ENCODE measurements around the gene NSL1. TPM values are rescaled to one million over a fixed set of nuclear protein-coding genes. Genes with fewer than 3 reads are reported as not detected.
A peak's percentile ranks its signal among the peaks of the same experiment; 100 is the strongest.
"Not testable (repeated sequence)": the region's sequence is repeated elsewhere in the genome, so short reads cannot be mapped to it uniquely, and the experiment has no call there.

The NSL1 gene
- total RNA-seq: 28.2 and 29.8 TPM in 2 replicates

- Histone ChIP-seq H3K27me3 (ENCODE audit: insufficient read depth, low read length) (no peaks in the 10 kb centered on the region), H3K79me2 (ENCODE audit: insufficient read depth, low read length) (peaks cover 19% of the 10 kb centered on the region), H2AFZ (ENCODE audit: low read length) (peak within 1 kb of the TSS; percentile 100), H3K27ac (ENCODE audit: low read depth, low read length) (peak within 1 kb of the TSS; percentile 99), H3K4me3 (ENCODE audit: insufficient read depth, low read length) (peak within 1 kb of the TSS; percentile 97), H3K36me3 (ENCODE audit: insufficient read depth, low read length) (peaks cover 2% of the 10 kb centered on the region), H3K4me1 (ENCODE audit: insufficient read depth, low read length) (peaks cover 13% of the 10 kb centered on the region), H3K4me2 (ENCODE audit: insufficient read depth, low read length) (peak within 1 kb of the TSS; percentile 96), H3K9me3 (ENCODE audit: low read depth, low read length) (no peaks in the 10 kb centered on the region), H4K20me1 (ENCODE audit: insufficient read depth, low read length) (no peaks in the 10 kb centered on the region)
- no peak for TF ChIP-seq CTCF (IDR thresholded peaks at IDR 0.05; ENCODE audit: extremely low read depth, low read depth, low read length)
- DNase-seq (ENCODE audit: insufficient read length, low spot score, missing footprints): peak; percentile 92
Measured at GRCh38 chr1:212791676-212792395, at the start of gene NSL1, which contains the start of gene TATDN3. TSS of gene NSL1 (minus strand) at chr1:212791777. CDS start at chr1:212791763, 14 bp downstream. TSS of gene TATDN3 (plus strand) at chr1:212791894. CDS start at chr1:212791922, 28 bp downstream.

GRCh38 chr1:212838145-212838544, 46.6 kb upstream of the NSL1 start:
- DNase-seq (ENCODE audit: insufficient read length, low spot score, missing footprints): peak; percentile 14

GRCh38 chr1:212833211-212834207, 41.9 kb upstream of the NSL1 start:
- not testable (repeated sequence) for H3K9me3 ChIP-seq (ENCODE audit: low read depth, low read length); H3K4me1 ChIP-seq (ENCODE audit: insufficient read depth, low read length); H3K36me3 ChIP-seq (ENCODE audit: insufficient read depth, low read length); H2AFZ ChIP-seq (ENCODE audit: low read length); H3K27ac ChIP-seq (ENCODE audit: low read depth, low read length); H3K4me3 ChIP-seq (ENCODE audit: insufficient read depth, low read length); H4K20me1 ChIP-seq (ENCODE audit: insufficient read depth, low read length); H3K79me2 ChIP-seq (ENCODE audit: insufficient read depth, low read length); DNase-seq (ENCODE audit: insufficient read length, low spot score, missing footprints); H3K27me3 ChIP-seq (ENCODE audit: insufficient read depth, low read length); H3K4me2 ChIP-seq (ENCODE audit: insufficient read depth, low read length)

More at GRCh38 chr1:212838145-212838544, 46.6 kb upstream of the NSL1 start:
- no peak overlapping the region for H3K4me3 ChIP-seq (ENCODE audit: insufficient read depth, low read length)
- no peaks in the 10 kb centered on the region for H3K27me3 ChIP-seq (ENCODE audit: insufficient read depth, low read length)
- no peaks in the 10 kb centered on the region for H4K20me1 ChIP-seq (ENCODE audit: insufficient read depth, low read length)
- no peaks in the 10 kb centered on the region for H3K79me2 ChIP-seq (ENCODE audit: insufficient read depth, low read length)
- no peak for TF ChIP-seq CTCF (IDR thresholded peaks at IDR 0.05; ENCODE audit: extremely low read depth, low read depth, low read length)
- H2AFZ ChIP-seq (ENCODE audit: low read length): no peak overlapping the region
- no peak overlapping the region for H3K4me2 ChIP-seq (ENCODE audit: insufficient read depth, low read length)
- no peaks in the 10 kb centered on the region for H3K4me1 ChIP-seq (ENCODE audit: insufficient read depth, low read length)
- H3K27ac ChIP-seq (ENCODE audit: low read depth, low read length): no peak overlapping the region
- no peaks in the 10 kb centered on the region for H3K36me3 ChIP-seq (ENCODE audit: insufficient read depth, low read length)
- H3K9me3 ChIP-seq (ENCODE audit: low read depth, low read length): no peaks in the 10 kb centered on the region

- peaks cover 6% of the 10 kb centered on the region for H3K9me3 ChIP-seq (ENCODE audit: low read depth, low read length)
- H3K4me2 ChIP-seq (ENCODE audit: insufficient read depth, low read length): no peak overlapping the region
- H2AFZ ChIP-seq (ENCODE audit: low read length): no peak overlapping the region
- no peaks in the 10 kb centered on the region for H3K27me3 ChIP-seq (ENCODE audit: insufficient read depth, low read length)
- no peak for TF ChIP-seq CTCF (IDR thresholded peaks at IDR 0.05; ENCODE audit: extremely low read depth, low read depth, low read length)
- no peaks in the 10 kb centered on the region for H4K20me1 ChIP-seq (ENCODE audit: insufficient read depth, low read length)
- H3K4me1 ChIP-seq (ENCODE audit: insufficient read depth, low read length): no peaks in the 10 kb centered on the region
- peak; percentile 3 for DNase-seq (ENCODE audit: insufficient read length, low spot score, missing footprints)
- H3K36me3 ChIP-seq (ENCODE audit: insufficient read depth, low read length): no peaks in the 10 kb centered on the region
- H3K79me2 ChIP-seq (ENCODE audit: insufficient read depth, low read length): no peaks in the 10 kb centered on the region
- no peak overlapping the region for H3K4me3 ChIP-seq (ENCODE audit: insufficient read depth, low read length)
- H3K27ac ChIP-seq (ENCODE audit: low read depth, low read length): no peak overlapping the region
Measured at GRCh38 chr1:212828395-212828794, 36.8 kb upstream of the NSL1 start.

Data from osteoblast (primary cell).